IPS DF 19.7 (cell line): ENCODE measurements around the gene IGSF8.
"Not testable (repeated sequence)": the region's sequence is repeated elsewhere in the genome, so short reads cannot be mapped to it uniquely, and the experiment has no call there.

Experiments used
- DNase-seq: peaks from one replicate; pipeline ENCODE4 v3.0.0-alpha.2; 2013; ENCODE audit warnings: low read depth, low spot score

The IGSF8 gene

GRCh38 chr1:160066829-160067745 lies 31.3 kb downstream of the IGSF8 start:
- peak; percentile 33 for DNase-seq

GRCh38 chr1:160064746-160065145 lies 33.7 kb downstream of the IGSF8 start:
- DNase-seq, result no peak

GRCh38 chr1:160064164-160064563 lies 34.3 kb downstream of the IGSF8 start:
- no peak for DNase-seq

DNA sequence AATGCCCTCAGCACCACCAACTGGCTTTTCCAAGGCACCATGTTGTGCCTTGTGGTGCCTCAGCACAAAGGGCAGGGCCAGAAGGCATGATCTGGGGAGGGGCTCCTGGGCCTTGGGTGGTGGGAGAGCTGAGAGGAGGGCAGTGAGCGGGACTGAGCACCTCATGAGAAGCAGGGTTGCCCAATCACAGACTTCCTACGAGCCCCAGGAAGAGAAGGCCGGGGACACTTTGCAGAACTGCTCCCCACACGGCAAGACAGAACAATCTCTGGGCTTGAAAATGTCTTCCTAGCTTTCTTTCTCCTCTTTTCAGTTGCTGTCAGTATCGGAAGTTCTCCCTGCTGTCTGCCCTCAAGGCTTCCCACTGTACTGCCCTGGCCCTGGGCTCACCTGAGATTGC lies 35.2 kb downstream of the IGSF8 start:
- no peak for DNase-seq

GRCh38 chr1:160062230-160062532 lies 36.2 kb downstream of the IGSF8 start:
- no peak for DNase-seq

GRCh38 chr1:160061369-160062229 lies 36.8 kb downstream of the IGSF8 start:
- no peak for DNase-seq

DNA sequence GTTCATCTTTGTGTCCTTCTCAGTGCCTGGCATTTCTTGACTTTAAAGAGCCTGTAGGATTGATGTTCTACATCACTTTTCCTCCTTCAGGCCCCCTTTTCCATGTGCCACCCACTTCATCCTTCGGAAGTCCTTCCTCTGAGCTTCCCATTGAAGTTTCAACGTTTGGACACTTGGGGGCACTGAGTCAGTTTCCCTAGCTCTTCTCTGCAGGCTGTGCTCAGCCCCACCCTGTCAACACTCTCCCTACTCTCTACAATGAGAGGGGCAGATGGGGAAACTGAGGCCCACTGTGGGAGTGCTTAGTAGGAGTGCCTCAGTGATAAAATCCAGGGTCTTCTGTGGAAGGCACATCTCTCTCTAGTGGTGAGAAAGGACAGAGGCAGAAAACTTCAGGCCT lies 40.3 kb downstream of the IGSF8 start:
- no peak for DNase-seq

DNA sequence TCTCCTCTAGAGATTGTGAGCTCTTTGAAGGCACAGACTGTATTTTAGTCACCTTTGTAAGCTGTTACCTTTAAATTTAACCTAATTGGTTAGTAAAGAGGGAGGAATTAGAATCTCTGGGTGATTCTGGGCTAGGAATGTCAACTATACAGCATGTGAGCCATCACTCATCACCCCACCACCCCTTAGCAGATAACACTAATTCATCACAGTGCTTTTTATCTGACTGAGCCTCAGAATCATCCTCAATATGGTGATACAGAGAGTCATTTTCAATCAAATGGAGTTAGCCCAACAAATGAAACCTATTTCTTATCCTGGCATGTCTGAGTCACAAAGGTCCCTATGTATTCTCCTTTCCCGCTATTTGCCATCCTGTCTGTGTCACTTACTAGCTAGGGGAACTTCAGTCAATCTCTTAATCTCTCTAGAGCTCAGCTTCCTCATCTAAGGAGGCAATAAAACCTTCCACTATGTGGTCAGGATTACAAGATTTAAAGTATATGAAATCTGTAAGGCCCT lies 41.7 kb downstream of the IGSF8 start:
- no peak for DNase-seq

DNA sequence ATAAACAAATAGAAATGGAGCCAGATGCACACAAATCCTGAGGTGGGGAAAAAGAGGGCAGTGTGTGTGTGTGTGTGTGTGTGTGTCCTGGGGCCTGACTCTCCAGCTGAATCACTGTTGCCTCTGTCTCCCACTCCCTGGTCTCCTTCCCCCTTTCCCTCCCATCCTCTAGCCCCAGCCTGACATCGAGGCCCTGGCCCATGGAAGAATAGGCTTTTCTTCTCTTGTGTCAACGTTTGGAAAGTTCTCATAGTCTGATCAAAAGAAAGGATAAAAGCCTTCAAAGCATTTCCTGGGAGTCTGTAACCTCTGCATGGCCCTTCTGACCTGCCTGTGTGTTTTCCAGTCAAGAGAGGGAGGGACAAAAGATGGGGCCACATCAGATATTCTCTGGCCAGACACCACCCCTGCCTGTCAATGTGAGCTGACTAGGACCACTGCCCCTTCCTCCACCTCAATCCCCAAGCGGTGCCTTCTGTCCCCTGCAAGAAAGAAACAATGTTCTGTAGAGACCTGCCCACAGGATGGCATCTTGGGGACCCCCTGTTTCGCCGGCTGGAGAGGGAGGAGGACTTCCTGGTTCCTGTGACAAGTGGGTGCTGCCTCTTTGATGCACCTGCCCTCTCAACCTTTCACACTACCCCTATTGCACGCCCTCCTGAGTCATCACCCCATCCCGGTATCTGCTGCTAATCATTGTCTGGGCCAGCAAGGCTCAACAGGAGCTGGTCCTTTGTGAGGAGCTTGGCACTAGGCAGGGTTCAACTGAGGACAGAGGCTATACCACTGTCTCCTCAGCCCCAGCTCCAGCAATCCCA lies 44.7 kb downstream of the IGSF8 start:
- DNase-seq, result no peak

DNA sequence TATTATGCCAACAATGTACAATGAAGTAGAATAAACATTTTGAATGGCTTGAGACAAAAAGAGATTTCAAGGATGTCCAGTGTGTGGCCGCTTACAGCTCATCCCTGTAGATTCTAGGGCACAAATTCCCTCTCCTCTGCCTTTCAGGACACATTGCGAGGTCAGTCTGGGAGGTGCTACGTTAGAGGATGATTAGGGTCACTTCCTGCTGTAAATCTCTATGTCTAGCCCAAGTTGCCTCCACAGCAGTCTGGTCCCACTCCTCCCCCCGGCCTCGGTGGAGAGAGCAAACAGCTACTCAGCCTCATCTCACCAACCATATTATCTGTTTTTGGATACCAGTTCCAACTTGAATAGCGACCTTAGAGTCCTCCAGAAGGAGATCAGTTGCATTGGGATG lies 45.5 kb downstream of the IGSF8 start:
- DNase-seq, result no peak

DNA sequence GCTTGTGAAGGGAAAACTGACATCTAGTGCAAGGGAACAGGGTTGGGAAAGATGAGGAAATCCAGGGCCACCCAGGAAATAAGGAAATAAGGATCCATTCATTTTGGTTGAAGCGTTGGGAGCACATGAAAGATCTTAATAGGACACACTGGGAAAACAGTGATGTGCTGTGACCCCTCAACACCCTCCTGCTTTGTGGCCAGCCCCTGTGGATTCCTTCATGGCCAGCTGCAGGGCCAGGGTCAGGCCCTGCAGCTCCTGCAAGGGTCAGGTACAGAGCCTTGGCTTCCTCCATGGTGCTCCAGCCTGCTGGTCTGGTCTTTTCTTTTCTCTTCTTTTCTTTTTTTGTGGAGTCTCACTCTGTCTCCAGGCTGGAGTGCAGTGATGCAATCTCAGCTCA lies 47.8 kb downstream of the IGSF8 start:
- no peak for DNase-seq

DNA sequence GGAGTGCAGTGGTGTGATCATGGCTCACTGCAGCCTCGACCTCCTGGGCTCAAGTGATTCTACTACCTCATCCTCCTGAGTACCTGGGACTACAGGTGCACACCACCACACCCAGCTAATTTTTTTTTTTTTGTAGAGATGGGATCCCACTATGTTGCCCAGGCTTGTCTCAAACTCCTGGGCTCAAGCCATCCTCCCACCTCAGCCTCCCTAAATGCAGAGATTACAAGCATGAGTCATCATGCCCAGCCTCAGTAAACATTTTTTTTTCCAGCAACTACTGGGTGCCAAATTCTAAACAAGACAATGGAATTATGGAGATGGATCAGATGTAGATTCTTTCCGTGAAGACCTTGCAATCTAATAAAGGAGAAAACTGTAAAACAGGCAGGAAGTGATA lies 48.2 kb downstream of the IGSF8 start:
- DNase-seq, result not testable (repeated sequence)

DNA sequence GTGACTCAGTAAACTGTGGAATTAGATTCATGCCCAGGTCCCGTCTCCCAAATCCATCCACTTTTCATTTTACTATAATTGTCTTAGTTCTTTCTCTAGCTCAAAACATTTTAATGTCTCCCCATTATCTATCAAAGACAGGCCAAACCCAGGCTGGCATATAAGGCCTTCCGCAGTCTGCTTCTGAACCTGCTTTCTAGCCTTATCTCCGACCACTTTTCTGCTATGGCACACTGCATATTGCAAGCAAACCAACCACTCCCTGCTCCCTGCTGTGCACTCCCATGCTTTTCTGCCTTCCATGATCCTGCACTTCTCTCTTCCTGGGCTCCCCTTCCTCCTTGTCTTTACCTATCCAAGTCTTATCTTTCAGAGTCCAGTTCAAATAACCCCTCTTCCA lies 49.3 kb downstream of the IGSF8 start:
- no peak for DNase-seq

DNA sequence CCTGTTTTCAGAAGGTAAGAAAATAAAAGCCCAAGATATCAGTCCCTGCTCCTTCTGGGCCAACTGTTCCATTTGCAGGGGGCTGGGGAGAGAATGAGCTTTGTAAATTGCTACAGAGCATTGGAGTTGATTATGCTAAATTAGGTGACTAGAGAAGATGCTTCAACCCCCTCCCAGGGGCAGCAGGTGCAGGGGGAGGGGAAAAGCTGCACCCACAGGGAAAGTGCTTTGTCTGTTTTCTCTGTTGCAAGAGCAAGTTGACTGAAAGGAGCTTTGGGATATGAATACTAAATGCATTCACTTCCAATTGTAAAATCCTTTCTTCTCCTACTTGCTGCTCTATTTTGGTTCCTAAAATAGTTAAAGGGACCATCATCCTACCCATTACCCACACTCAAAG lies 50.1 kb downstream of the IGSF8 start:
- DNase-seq, result no peak

DNA sequence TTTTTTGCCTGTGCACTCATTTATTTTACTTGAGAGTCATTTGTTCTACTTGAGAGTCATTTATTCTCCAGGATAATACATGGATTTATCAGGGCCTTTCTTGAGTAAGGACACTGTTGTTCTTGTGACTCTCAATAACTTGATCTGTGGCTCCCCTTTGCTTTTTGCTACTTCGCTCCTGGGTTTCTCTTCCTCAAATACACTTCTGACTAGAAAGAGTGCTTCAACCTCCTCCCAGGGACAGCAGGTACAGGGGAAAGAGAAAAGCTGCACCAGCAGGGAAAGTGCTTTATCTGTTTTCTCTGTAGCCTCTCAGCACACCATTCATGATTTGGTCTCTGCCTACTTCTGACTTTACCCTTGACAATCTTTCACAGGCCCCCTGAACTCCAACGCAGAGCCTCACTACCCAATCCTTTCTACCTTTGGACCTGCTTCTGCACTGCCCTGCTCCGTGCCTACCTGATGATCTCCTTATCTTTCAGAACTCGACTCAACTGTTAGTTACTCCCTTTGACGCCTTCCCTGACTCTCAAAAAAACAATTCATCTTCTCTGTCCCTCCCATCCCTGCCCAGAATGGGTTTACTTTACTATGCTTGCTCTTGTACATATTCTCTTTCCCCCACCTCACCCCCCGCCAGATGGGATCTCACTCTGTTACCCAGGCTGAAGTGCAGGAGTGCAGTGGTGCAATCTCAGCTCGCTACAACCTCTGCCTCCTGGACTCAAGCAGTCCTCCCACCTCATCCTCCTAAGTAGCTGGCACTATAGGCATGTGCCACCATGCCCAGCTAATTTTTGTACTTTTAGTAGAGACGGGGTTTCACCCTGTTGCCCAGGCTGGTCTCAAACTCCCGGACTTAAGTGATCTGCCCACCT lies 51.1 kb downstream of the IGSF8 start:
- no peak for DNase-seq

GRCh38 chr1:160046494-160047110 lies 51.8 kb downstream of the IGSF8 start:
- DNase-seq, result no peak

- no peak for DNase-seq
Measured at GRCh38 chr1:160045653-160046052, 52.8 kb downstream of the IGSF8 start.

DNA sequence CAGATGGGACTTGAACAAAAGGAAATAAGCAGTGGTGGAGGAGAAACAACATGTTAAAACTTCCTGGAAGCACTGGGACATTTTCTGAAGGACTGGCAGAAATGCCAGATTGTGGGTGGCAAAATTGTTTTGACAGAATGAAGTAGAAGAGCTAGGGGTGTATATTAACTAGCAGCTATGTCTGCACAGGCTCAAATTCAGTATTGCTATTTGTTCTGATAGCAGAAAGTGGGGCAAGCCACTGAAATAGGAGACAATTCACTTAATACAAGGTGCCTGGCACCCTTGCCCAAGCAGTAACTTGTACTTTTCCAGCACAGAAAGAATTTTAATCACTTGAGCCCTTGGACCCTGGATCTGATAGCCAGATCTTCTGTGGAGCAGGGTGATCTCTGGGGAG lies 54.9 kb downstream of the IGSF8 start:
- no peak for DNase-seq
